Keratinocyte (primary cell): Measurements from ENCODE around the gene NCCRP1.

Source experiments
- EZH2 ChIP-seq: IDR thresholded peaks from one replicate; pipeline ENCODE4 v1.6.1; 2012; ENCODE audit warnings: inconsistent platforms, mild to moderate bottlenecking, low read length, moderate library complexity
- TF ChIP-seq, protein P1 (sequence below), 3 experiments: IDR thresholded peaks in 1 of 3; conservative IDR thresholded peaks in 1 of 3; optimal IDR thresholded peaks in 1 of 3; 2 replicates in 2 of 3; 3 replicates in 1 of 3; pipeline versions ENCODE3 to v1.5.1; 2011; ENCODE audit warnings: low read length in 3 of 3, mild to moderate bottlenecking in 3 of 3, moderate library complexity in 2 of 3, control low read depth in 1 of 3, inconsistent platforms in 1 of 3; ENCODE audit not compliant: insufficient read depth in 2 of 3; ENCODE audit errors: extremely low read depth in 1 of 3

GRCh38 chr19:39157997-39158389, 38.8 kb upstream of the NCCRP1 start:
- TF ChIP-seq, protein P1, sequence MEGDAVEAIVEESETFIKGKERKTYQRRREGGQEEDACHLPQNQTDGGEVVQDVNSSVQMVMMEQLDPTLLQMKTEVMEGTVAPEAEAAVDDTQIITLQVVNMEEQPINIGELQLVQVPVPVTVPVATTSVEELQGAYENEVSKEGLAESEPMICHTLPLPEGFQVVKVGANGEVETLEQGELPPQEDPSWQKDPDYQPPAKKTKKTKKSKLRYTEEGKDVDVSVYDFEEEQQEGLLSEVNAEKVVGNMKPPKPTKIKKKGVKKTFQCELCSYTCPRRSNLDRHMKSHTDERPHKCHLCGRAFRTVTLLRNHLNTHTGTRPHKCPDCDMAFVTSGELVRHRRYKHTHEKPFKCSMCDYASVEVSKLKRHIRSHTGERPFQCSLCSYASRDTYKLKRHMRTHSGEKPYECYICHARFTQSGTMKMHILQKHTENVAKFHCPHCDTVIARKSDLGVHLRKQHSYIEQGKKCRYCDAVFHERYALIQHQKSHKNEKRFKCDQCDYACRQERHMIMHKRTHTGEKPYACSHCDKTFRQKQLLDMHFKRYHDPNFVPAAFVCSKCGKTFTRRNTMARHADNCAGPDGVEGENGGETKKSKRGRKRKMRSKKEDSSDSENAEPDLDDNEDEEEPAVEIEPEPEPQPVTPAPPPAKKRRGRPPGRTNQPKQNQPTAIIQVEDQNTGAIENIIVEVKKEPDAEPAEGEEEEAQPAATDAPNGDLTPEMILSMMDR (optimal IDR thresholded peaks at IDR 0.05 in 1 of 3, IDR thresholded peaks at IDR 0.05 in 1 of 3, conservative IDR thresholded peaks at IDR 0.05 in 1 of 3; ENCODE audit: extremely low read depth in 1 of 3, insufficient read depth in 2 of 3, low read length in 3 of 3), result no peak
- TF ChIP-seq EZH2, result no peak
